GM19324 (cell line): ENCODE results near the gene DGKD.

Source experiments
- ATAC-seq: cut with Tn5 transposase; IDR thresholded peaks from one replicate; pipeline ENCODE4 v1.9.1; 2021; ENCODE audit warnings: mild to moderate bottlenecking, moderate library complexity; ENCODE audit not compliant: unreplicated experiment, low FRiP score

Gene DGKD

GRCh38 chr2:233338046-233338445, 16.2 kb upstream of the DGKD start:
- no peak for ATAC-seq

DNA sequence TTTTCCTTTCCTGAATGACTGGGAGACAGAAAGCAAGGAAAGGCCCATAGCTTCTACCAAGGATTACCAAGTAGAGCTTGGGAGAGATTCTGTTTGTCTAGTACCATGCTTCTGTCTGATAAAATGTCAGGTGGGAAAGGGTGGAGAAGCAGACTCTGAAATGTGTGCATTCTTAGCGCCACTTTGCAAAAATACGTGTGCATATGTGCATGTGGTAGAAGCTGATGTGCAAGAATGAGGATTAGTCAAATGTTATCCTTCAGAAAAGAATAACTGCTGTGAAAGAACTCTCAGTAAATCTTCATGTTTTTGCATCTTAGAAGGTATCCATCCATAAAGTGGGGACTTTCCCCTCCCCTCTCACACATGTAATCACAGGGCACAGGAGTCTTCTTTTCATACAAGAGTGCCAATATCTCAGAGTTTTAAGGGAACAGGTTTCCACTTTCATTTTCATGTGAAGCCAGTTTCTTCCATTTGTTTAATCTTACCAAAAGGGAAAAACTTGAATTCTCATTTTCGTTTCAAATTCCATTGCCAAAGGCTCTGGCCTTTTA, 15.4 kb upstream of the DGKD start:
- ATAC-seq: no peak

- no peak for ATAC-seq
Measured at GRCh38 chr2:233339427-233339826, 14.9 kb upstream of the DGKD start.

DNA sequence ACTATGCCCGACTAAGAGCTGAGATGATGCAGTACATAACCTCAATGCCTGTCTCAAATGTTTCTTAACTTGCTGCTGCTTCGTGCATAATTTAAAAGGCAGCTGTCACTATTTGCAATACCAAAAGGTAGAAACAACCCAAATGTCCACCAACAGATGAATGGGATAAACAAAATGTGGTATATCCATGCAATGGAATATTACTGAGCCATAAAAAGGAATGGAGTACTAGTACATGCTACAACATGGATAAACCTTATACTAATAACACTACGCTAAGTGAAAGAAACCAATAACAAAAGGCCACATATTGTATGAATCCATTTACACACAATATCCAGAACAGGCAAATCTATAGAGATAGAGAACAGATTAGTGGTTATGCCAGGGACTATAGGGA, 13.0 kb upstream of the DGKD start:
- ATAC-seq: no peak

- ATAC-seq: no peak
Measured at GRCh38 chr2:233342301-233342700, 12.0 kb upstream of the DGKD start.

- no peak for ATAC-seq
Measured at GRCh38 chr2:233343171-233343705, 11.1 kb upstream of the DGKD start.

GRCh38 chr2:233346376-233346775, 7.9 kb upstream of the DGKD start:
- no peak for ATAC-seq

DNA sequence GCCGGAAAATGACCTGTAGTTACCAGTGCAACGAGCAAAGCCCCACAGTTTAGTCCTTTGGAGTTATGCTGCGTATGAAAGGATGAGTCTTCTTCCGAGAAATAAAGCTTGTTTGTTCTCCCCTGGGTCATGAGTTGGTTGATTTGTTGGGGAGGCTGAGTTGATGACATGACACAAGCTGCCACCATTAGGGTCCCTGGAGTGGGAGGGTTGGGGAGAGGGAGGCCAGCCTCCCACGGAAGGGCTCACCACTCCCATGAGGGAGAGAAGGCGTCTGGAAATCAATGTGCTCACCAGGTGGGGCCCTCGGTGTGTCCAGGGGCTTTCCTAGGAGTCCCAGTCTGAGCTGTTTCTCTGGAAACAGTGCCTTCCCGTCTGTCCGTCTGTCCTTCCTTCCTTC, 7.4 kb upstream of the DGKD start:
- ATAC-seq: no peak

DNA sequence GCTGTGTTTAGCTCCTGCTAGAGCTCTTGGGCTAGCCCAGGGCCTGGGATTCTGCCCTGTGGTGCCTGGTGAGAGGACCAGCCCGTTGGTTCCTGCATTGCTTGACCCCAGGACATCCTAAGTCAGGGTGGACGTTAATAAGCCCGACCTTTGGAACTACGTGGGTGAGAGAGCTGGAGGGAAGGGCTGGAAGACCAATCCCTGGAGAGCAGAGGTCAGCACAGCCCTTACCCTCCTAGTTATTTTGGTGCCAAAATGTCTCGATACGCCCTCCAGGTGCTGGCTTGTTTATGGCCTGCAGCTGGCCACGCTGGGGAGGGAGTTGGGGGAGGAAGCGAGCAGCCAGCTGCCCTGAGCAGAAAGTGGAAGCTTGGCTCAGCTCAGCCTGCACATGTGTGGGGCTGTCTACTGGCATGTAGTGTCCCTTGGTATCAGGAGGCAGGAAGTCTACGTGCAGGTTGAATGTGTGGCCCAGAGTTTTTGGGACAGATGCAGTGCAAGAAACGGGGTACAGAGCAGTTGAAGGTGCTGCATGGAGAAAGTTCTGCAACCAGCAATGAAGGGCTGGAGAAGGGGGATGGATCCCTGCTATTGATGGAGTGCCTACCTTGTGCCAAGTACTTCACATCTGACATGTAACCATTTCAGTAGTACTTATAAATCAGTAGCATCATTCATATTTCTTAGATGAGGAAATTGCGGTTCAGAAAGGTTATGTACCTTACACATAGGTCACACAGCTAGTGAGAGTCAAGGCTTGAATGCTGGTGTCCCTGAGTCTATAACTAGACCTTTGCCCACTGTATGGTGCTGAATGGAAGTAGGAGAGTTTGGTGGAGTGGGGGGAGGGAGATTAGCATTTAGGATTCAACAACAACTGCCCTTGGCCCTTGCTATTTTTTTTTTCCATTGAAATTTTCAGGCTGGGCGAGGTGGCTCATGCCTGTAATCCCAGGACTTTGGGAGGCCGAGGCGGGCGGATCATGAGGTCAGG, 5.0 kb upstream of the DGKD start:
- peak; percentile 66 for ATAC-seq

DNA sequence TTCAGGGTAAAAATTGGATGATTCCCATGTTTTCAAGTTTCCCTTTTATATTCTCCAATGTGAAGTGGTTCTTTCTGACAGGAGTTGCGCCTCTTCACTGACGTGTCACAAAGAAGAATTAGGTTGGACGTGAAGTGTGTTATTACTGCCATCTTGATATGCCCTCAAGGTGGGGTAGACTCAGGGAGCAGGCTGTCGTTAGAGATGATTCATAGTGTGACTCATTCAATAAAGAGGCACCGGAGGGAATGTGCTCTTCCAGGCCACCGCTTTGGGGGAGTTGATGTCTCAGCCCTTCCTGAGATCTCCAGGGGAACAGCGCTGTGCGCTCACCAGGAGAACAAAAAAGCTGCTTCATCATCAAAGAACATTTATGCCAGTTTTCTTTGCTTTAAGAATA, 3.6 kb upstream of the DGKD start:
- ATAC-seq: no peak

DNA sequence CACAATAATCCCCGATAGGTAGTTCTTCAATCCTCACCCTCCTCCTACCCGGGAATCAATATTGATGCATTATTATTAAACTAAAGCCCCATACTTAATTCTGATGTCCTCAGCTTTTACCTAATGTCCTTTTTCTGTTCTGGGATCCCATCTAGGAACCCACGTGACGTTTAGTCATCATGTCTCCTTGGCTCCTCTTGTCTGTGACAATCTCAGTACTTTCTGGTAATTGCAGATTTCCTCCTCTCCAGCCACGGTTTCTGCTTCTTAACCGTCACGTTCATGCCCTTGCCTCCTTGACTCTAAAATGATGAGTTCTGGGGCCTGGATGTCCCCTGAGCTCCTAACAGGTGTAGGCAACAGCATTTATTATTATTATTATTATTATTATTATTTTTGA, 2.9 kb upstream of the DGKD start:
- ATAC-seq: no peak

DNA sequence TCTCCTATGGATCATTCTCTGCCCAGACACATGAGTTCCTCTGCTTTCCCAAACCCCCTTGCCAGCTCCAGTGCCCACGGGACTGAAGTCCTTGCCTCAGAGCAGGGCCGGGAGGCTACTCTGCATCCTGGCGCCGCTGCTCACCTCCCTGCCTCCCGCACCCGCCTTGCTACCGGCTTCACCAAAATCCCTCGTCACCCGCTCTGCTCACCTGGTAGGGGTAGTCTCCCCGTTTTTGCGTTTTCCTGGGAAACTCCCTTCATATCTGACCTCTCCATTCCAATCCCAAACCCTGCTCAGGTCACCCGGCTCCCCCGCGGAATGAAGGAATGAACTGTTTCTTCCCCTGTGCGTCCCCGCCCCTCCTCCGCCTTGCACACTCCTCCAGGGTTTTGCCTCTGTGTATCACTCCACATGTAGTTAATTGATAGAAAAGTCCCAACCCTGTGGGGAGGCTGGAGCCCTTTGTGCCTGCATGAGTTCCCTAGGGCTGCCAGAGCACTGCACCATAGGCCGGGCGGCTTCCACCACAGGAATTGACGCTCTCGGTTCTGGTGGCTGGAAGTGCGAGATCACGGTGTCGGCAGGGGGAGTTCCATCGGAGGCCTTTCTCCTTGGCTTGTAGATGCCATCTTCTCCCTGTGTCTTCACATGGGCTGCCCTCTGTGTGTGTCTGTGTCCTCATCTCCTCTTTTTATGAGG, 2.0 kb upstream of the DGKD start:
- ATAC-seq: no peak

DNA sequence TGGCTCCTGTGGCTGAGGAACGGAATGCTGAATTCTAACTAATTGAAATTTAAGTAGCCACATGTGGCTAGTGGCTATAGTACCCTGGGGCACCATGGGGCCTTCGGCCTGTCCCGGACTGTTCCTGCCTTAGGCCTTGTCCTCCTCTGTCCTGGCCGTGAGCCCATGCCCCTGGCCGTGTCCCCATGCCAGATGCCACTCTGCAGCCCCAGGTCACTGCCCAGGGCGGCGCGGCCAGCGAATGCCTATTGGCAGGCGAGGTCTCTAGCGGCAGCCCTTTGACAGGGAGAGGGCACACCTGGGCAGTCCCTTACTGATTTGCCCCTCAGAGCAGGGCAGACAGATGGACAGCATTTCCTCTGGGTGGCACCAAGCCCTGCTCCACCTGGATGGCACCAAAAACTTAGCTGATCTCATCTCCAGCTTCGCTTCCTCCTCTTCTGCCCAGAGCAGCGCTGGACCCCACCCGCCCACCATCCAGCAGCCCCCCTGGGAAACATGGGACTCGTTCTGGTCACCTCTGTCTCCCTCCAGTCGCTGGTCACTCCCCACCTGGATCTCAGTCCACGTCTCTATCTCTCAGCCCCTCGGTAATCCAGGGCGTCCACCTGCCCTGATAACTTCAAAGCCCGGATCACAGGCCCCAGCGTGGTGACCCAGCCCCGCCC, 1.1 kb upstream of the DGKD start:
- ATAC-seq: no peak

GRCh38 chr2:233354500-233354924, 218 bp downstream of the DGKD start:
- peak; percentile 58 for ATAC-seq

DNA sequence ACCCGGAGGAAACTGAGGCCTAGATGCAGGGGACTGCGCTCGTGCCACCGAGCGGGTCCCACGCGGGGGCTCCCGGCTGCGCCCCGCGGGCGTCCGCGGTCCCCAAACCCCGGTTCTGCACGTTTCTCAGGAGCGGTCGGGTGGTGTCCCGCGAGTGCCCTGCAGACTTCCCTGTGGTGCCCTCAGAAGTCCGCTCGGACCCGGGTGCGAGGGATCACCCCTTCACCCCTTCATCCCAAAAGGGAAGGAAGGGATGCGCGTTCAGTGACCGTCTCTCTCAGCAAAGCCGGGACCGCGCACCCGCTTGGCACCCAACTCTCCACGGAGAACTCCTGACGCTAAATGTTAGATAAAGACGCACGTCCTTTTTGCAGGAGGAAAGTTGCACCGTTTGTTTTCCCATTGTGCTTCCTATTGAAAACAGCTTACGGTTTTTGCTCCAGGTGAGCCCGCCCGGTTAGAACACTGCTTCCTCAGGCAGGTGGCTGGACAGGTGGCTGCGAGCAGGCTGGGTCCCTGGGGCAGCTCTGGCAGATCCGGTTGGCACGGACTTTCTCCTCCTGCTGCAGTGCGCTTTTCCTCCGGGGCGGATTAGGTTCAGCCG, 779 bp downstream of the DGKD start:
- ATAC-seq: peak; percentile 9

- ATAC-seq: no peak
Measured at GRCh38 chr2:233355916-233356315, 1.6 kb downstream of the DGKD start.

DNA sequence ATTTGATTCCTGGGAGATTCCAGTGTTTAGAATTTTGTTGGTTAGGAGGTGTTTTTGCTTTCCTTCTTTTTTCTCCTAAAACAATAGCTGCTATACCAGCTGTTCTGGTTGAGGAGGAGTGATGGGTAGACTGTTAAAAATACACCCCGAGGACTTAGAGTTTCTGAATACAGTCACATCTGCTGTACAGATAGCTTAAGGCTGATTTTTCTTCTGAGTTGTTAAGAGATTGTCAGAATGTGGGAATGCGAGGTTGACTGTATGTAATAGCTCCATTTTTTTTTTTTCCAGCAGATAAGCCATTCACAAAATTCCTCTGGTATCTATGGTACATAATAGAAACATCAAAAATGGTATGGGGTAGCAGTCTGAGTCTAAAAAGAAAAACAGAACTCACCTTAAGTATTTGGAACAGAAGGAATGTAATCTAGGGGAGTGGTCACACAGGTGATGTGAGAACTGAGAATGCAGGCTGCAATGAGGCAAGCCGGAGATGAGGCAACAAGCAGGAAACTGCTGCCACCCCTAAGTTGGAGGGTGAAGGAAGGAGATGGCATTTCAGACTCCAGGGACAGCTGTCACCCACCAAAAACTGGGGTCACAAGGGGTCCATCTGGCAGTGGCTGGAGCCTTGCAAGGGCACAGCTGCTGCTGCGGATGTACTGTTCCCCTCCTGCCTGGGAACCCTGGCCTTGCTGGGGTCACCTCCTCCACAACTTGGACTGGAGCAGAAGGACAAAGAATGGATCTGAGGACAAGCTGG, 2.4 kb downstream of the DGKD start:
- no peak for ATAC-seq

DNA sequence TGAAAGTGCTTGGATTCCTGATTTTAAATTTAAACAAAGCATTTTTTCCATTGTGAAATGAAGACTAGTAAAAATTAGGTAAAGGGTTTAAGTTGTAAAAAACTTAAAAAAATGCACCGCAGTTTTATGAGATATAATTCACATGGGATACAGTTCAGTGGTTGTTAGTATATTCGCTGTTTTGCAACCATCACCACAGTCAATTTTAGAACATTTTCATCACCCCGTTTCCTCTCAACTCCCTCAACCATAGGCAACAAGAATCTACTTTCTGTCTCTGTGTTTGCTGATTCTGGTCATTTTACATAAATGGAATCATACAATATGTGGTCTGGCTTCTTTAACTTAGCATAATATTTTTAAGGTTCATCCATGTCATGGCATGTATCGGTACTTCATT, 4.0 kb downstream of the DGKD start:
- ATAC-seq: no peak

- no peak for ATAC-seq
Measured at GRCh38 chr2:233358947-233359346, 4.7 kb downstream of the DGKD start.
